Ishikawa (cell line): Measurements from ENCODE around the gene DIP2C.

Experiments used
- CEBPB ChIP-seq: IDR thresholded peaks from 2 replicates; pipeline ENCODE4 v1.6.1; 2012
- CREB1 ChIP-seq: IDR thresholded peaks from 2 replicates; pipeline ENCODE4 v1.6.1; 2012; ENCODE audit warnings: low read depth
- EGR1 ChIP-seq: IDR thresholded peaks from 2 replicates; pipeline ENCODE4 v1.6.1; 2012
- EP300 ChIP-seq: IDR thresholded peaks from 2 replicates; pipeline ENCODE4 v1.6.1; 2012; ENCODE audit warnings: borderline replicate concordance
- MAX ChIP-seq: IDR thresholded peaks from 2 replicates; pipeline ENCODE4 v1.6.1; 2012
- RAD21 ChIP-seq: IDR thresholded peaks from 2 replicates; pipeline ENCODE4 v1.6.1; 2012; ENCODE audit warnings: low read depth
- TAF1 ChIP-seq: IDR thresholded peaks from 2 replicates; pipeline ENCODE4 v1.6.1; 2012; ENCODE audit warnings: low read depth, mild to moderate bottlenecking
- TCF12 ChIP-seq: IDR thresholded peaks from 2 replicates; pipeline ENCODE4 v1.6.1; 2012; ENCODE audit warnings: low read depth
- USF1 ChIP-seq: IDR thresholded peaks from 2 replicates; pipeline ENCODE4 v1.6.1; 2012
- YY1 ChIP-seq: IDR thresholded peaks from 2 replicates; pipeline ENCODE4 v1.6.1; 2012; ENCODE audit warnings: low read depth

- TF ChIP-seq MAX (no peak), EP300 (no peak), USF1 (no peak), EGR1 (no peak), YY1 (no peak), TCF12 (no peak), CREB1 (no peak), RAD21 (no peak), CEBPB (no peak), TAF1 (no peak)
Measured at GRCh38 chr10:644076-644942, 45.2 kb downstream of the DIP2C start.
